B cell (primary cell): ENCODE measurements around the gene ADARB2. TPM values are rescaled to one million over a fixed set of nuclear protein-coding genes. Genes with fewer than 3 reads are reported as not detected.

ENCODE experiments used
- ATAC-seq: fragments of 200-7000 bp; cut with Tn5 transposase; one replicate; pipeline ENCODE4 v1.10.0; 2021; ENCODE audit warnings: low read depth, mild to moderate bottlenecking, moderate number of reproducible peaks, moderate library complexity
- CTCF ChIA-PET: fragments of 350-600 bp; sonication (Branson Sonifier 250); formaldehyde crosslinking; loops from one replicate; lab custom pipeline; 2021; ENCODE audit warnings: antibody characterized with exemption, inconsistent platforms; lab: Charles Lee
- POLR2A ChIA-PET: fragments of 350-600 bp; sonication (Branson Sonifier 250); formaldehyde crosslinking; loops from one replicate; lab custom pipeline; 2021; ENCODE audit warnings: antibody characterized with exemption; lab: Charles Lee
- DNase-seq: peaks from one replicate; pipeline ENCODE4 v3.0.0; 2013
- H2AFZ ChIP-seq: 2 replicates; pipeline ENCODE4 v1.6.1; 2012; ENCODE audit warnings: mild to moderate bottlenecking, low read depth, low read length; ENCODE audit not compliant: insufficient read depth, poor library complexity, severe bottlenecking
- H3K27ac ChIP-seq, 2 donors: 1 replicate in 1 of 2; 2 replicates in 1 of 2; pipeline ENCODE4 v1.5.1; 2012 to 2013; ENCODE audit warnings: low read length in 2 of 2, mild to moderate bottlenecking in 2 of 2, moderate library complexity in 1 of 2
- H3K27me3 ChIP-seq, 4 experiments: fragments of 200-600 bp in 1 of 4; sonication (generic) in 1 of 4; replicated peaks in 1 of 4; 1 replicate in 2 of 4; 2 replicates in 2 of 4; pipeline versions ENCODE4 v1.6.1 to v1.7.0; 2013 to 2016; ENCODE audit warnings: low read length in 3 of 4, mild to moderate bottlenecking in 2 of 4, mixed read lengths in 1 of 4, moderate library complexity in 1 of 4; ENCODE audit not compliant: insufficient read depth in 4 of 4, control insufficient read depth in 3 of 4; ENCODE audit errors: control extremely low read depth in 1 of 4
- H3K36me3 ChIP-seq, 2 experiments: replicated peaks in 1 of 2; 1 replicate in 1 of 2; 2 replicates in 1 of 2; pipeline versions ENCODE4 v1.6.1 to v1.7.1; 2013; ENCODE audit warnings: low read length in 1 of 2; ENCODE audit not compliant: insufficient read depth in 2 of 2, control insufficient read depth in 1 of 2; ENCODE audit errors: control extremely low read depth in 1 of 2, extremely low read depth in 1 of 2
- H3K4me1 ChIP-seq, 2 donors: fragments of 200-600 bp in 1 of 2; sonication (generic) in 1 of 2; 1 replicate in 1 of 2; 2 replicates in 1 of 2; pipeline versions ENCODE4 v1.5.1 to v1.6.1; 2013 to 2017; ENCODE audit warnings: low read length in 2 of 2; ENCODE audit not compliant: control insufficient read depth in 2 of 2, insufficient read depth in 2 of 2
- H3K4me2 ChIP-seq: replicated peaks from 2 replicates; pipeline ENCODE3; 2012; ENCODE audit warnings: mild to moderate bottlenecking, low read depth, low read length; ENCODE audit not compliant: poor library complexity, severe bottlenecking
- H3K4me3 ChIP-seq, 5 experiments: fragments of 200-600 bp in 1 of 5; sonication (generic) in 1 of 5; 1 replicate in 3 of 5; 2 replicates in 2 of 5; pipeline versions ENCODE4 v1.5.1 to v1.7.0; 2011 to 2016; ENCODE audit warnings: low read length in 4 of 5, mild to moderate bottlenecking in 4 of 5, low read depth in 2 of 5, control low read depth in 1 of 5, moderate library complexity in 1 of 5; ENCODE audit not compliant: insufficient read depth in 1 of 5; ENCODE audit errors: control extremely low read depth in 1 of 5, extremely low read depth in 1 of 5
- H3K79me2 ChIP-seq: fragments of 200-600 bp; sonication (generic); one replicate; pipeline ENCODE4 v1.6.0; 2016; ENCODE audit warnings: low read length; ENCODE audit not compliant: control insufficient read depth, insufficient read depth
- H3K9ac ChIP-seq: fragments of 200-600 bp; sonication (generic); 2 replicates; pipeline ENCODE4 v1.6.1; 2017; ENCODE audit warnings: mild to moderate bottlenecking, low read length, moderate library complexity
- H3K9me3 ChIP-seq, 3 donors: one replicate each; pipeline versions ENCODE4 v1.6.1 to v1.7.1; 2013; ENCODE audit warnings: low read length in 2 of 3; ENCODE audit not compliant: control insufficient read depth in 2 of 3, insufficient read depth in 1 of 3; ENCODE audit errors: control extremely low read depth in 1 of 3
- H4K20me1 ChIP-seq: 2 replicates; pipeline ENCODE4 v1.6.0; 2012; ENCODE audit warnings: mild to moderate bottlenecking, low read length; ENCODE audit not compliant: insufficient read depth, control insufficient read depth, poor library complexity, severe bottlenecking
- H3K27ac Mint-ChIP-seq: one replicate; pipeline ENCODE4 v1.8.0; 2021; ENCODE audit warnings: mixed read lengths
- H3K27me3 Mint-ChIP-seq: one replicate; pipeline ENCODE4 v1.8.0; 2021; ENCODE audit warnings: mixed read lengths
- H3K4me1 Mint-ChIP-seq: one replicate; pipeline ENCODE4 v1.8.0; 2021; ENCODE audit warnings: mixed read lengths
- H3K4me3 Mint-ChIP-seq: one replicate; pipeline ENCODE4 v1.8.0; 2021; ENCODE audit warnings: mixed read lengths
- H3K9me3 Mint-ChIP-seq: one replicate; pipeline ENCODE4 v1.8.0; 2022; ENCODE audit warnings: mixed read lengths; ENCODE audit not compliant: insufficient read depth
- EZH2 ChIP-seq: IDR thresholded peaks from 2 replicates; pipeline ENCODE4 v1.6.1; 2012; ENCODE audit warnings: borderline replicate concordance, low read depth, mild to moderate bottlenecking, moderate library complexity, low read length; ENCODE audit not compliant: insufficient read depth, poor library complexity, severe bottlenecking
- WGBS: methylation state at CpG from one replicate; pipeline ENCODE4 v1.1.5; 2013; ENCODE audit warnings: missing lambda C conversion rate; ENCODE audit not compliant: insufficient coverage; 5-methylcytosine and 5-hydroxymethylcytosine counted together
- intact Hi-C: fragments of 100-400 bp; cut with micrococcal nuclease; formaldehyde crosslinking; loops from one replicate; pipeline ENCODE4 v1.10.0; 2022
- polyA plus RNA-seq: library from polyadenylated mRNA; depleted of rRNA; stranded (reverse); fragments of >200 nt; gene quantifications from 2 replicates; pipeline ENCODE4 v1.2.3, GENCODE V29; 2012
- total RNA-seq, 2 donors: library from RNA; stranded (reverse); fragments of 120-200 nt in 1 of 2; gene quantifications; 1 replicate in 1 of 2; 2 replicates in 1 of 2; pipeline versions ENCODE4 v1.2.3 to v1.2.4, GENCODE V29; 2013 to 2022
- TF ChIP-seq, protein P1 (sequence below): fragments of 200-600 bp; IDR thresholded peaks from one replicate; pipeline ENCODE4 v1.8.0; 2022; ENCODE audit warnings: antibody characterized with exemption, mild to moderate bottlenecking

The ADARB2 gene
- total and polyA plus RNA-seq, 2 donors (not counting 1 experiment from before 2014, with no cell fraction given): 0.13 to 0.96 TPM

DNA sequence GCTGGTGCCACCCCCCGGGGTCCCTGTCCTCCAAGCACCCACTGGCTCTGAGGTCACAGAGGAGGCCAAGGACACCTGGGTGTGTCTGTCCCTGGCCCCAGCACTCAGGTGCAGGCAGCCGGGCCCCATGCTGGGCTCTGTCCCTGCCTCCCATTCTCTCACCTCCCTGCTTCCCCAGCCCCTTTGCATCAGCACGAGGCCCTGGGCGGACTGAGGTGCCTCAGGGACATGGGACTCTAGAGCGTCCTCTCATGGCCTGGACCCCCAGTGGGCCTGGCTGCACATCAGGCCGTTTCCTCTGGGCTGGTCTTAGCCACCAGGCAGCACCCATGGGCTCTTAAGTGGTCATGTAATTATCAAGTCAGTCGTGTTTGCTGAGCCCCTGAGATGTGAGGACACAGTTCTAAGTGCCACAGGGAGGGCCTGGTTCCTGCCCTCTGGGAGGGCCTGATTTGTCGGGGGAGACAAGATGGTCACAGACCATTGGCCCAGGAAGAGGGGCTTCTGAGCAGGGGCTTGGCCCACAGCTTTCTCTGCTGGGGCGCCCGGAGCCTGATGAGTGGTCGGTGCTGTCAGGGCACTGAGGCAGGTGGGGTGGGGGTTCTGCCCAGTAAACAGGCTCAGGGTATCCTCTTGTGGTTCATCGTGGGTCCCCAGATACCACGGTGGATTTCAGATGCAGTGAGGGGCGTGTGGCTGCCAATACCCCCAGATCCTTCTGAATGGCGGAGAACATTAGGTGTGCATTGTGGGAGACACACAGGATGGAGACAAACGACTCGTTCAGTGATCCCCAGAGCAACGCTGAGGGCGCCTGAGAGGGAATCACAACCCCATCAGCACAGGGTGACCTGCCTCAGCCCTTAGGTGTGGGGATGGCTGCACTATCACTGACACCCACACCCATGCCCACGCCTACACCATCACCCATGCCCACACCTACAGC lies 528.7 kb downstream of the ADARB2 start:
- DNase-seq (no peak), ATAC-seq (no peak)
- no peaks in the 10 kb centered on the region for H3K79me2 ChIP-seq
- H3K36me3 ChIP-seq: no peaks in the 10 kb centered on the region
- TF ChIP-seq, protein P1, sequence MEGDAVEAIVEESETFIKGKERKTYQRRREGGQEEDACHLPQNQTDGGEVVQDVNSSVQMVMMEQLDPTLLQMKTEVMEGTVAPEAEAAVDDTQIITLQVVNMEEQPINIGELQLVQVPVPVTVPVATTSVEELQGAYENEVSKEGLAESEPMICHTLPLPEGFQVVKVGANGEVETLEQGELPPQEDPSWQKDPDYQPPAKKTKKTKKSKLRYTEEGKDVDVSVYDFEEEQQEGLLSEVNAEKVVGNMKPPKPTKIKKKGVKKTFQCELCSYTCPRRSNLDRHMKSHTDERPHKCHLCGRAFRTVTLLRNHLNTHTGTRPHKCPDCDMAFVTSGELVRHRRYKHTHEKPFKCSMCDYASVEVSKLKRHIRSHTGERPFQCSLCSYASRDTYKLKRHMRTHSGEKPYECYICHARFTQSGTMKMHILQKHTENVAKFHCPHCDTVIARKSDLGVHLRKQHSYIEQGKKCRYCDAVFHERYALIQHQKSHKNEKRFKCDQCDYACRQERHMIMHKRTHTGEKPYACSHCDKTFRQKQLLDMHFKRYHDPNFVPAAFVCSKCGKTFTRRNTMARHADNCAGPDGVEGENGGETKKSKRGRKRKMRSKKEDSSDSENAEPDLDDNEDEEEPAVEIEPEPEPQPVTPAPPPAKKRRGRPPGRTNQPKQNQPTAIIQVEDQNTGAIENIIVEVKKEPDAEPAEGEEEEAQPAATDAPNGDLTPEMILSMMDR: no peak
- no peak for TF ChIP-seq EZH2
- H3K27ac Mint-ChIP-seq: no peak overlapping the region
- ChIA-PET POLR2A (no interaction called here), CTCF (no interaction called here)
- no peak overlapping the region for H3K4me3 ChIP-seq
- H3K4me1 Mint-ChIP-seq: no peaks in the 10 kb centered on the region
- H3K9me3 ChIP-seq: no peaks in the 10 kb centered on the region
- no peak overlapping the region for H3K4me3 Mint-ChIP-seq
- H3K27me3 ChIP-seq: no peaks in the 10 kb centered on the region
- no peak overlapping the region for H3K27ac ChIP-seq
- no peaks in the 10 kb centered on the region for H4K20me1 ChIP-seq
- no peak overlapping the region for H3K9ac ChIP-seq
- H3K4me2 ChIP-seq: no peak overlapping the region
- intact Hi-C loops: no loop called here
- peaks cover 5% of the 10 kb centered on the region for H3K27me3 Mint-ChIP-seq
- WGBS: 82% methylated on average over 20 of the region's 20 CpGs
- no peaks in the 10 kb centered on the region for H3K9me3 Mint-ChIP-seq
- no peaks in the 10 kb centered on the region for H3K4me1 ChIP-seq
- no peak overlapping the region for H2AFZ ChIP-seq

DNA sequence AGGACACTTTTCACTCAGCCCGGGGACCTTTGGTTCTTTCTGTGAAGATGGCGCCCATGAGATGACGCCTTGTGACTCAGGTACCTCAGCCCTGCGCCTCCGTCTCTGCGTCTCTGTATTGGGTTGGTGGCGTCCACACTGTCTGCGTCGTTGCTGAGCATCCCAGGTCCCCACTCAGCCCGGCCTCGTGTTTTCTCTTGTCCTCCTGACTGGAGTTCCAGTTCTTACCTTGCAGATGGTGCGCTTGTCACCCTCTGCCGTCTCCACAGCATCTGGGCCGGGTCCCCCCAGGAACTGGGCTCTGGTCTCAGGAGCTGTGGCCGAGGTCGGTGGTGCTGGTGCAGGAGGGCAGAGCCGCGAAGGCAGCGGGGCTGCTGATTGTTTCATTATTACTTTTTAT lies 530.7 kb downstream of the ADARB2 start:
- no peak overlapping the region for H3K4me3 Mint-ChIP-seq

More for the DNA sequence above, 530.7 kb downstream of the ADARB2 start:
- Histone ChIP-seq H2AFZ (no peak overlapping the region), H3K79me2 (no peaks in the 10 kb centered on the region), H3K27ac (no peak overlapping the region), H3K4me1 (no peaks in the 10 kb centered on the region), H3K27me3 (no peaks in the 10 kb centered on the region), H4K20me1 (no peaks in the 10 kb centered on the region), H3K4me2 (no peak overlapping the region), H3K9ac (no peak overlapping the region), H3K4me3 (no peak overlapping the region), H3K9me3 (no peaks in the 10 kb centered on the region), H3K36me3 (no peaks in the 10 kb centered on the region)
- intact Hi-C loops: no loop called here
- WGBS: 92% methylated on average over 14 of the region's 19 CpGs
- Mint-ChIP-seq H3K9me3 (no peaks in the 10 kb centered on the region), H3K4me1 (no peaks in the 10 kb centered on the region), H3K27ac (no peak overlapping the region), H3K27me3 (peaks cover 5% of the 10 kb centered on the region)
- DNase-seq (no peak), ATAC-seq (no peak)
- ChIA-PET POLR2A (no interaction called here), CTCF (no interaction called here)
- TF ChIP-seq, protein P1: no peak
- TF ChIP-seq EZH2: no peak
